Astrocyte of the cerebellum (primary cell): ENCODE results near the gene CLNK.

Source experiments
- DNase-seq: peaks from one replicate; pipeline ENCODE4 v3.0.0-alpha.2; 2011; ENCODE audit warnings: low read depth
- H3K4me3 ChIP-seq: 2 replicates; pipeline ENCODE4 v1.5.1; 2011; ENCODE audit warnings: mild to moderate bottlenecking, low read depth, low read length, moderate library complexity
- CTCF ChIP-seq: IDR thresholded peaks from 2 replicates; pipeline ENCODE4 v1.5.1; 2012; ENCODE audit warnings: low read length, low read depth, moderate library complexity, mild to moderate bottlenecking; ENCODE audit errors: missing control alignments
- in situ Hi-C: cut with HindIII; loops from 2 replicates; pipeline ENCODE4 v1.10.0; 2017; ENCODE audit warnings: low sequenced_read_pairs

CLNK gene

GRCh38 chr4:10480616-10481015, 204.0 kb downstream of the CLNK start:
- H3K4me3 ChIP-seq = no peak overlapping the region
- no peak for DNase-seq
- in situ Hi-C loops = no loop called here
- no peak for TF ChIP-seq CTCF

- DNase-seq = no peak
- in situ Hi-C loops = no loop called here
- H3K4me3 ChIP-seq = no peak overlapping the region
- TF ChIP-seq CTCF = no peak
These were observed 205.9 kb downstream of the CLNK start for GRCh38 chr4:10478621-10479020.

GRCh38 chr4:10470505-10470904, 214.1 kb downstream of the CLNK start:
- no peak for DNase-seq
- H3K4me3 ChIP-seq = no peak overlapping the region
- no peak for TF ChIP-seq CTCF
- in situ Hi-C loops = no loop called here

GRCh38 chr4:10466161-10466560, 218.4 kb downstream of the CLNK start:
- DNase-seq = no peak
- TF ChIP-seq CTCF = no peak
- in situ Hi-C loops = no loop called here
- H3K4me3 ChIP-seq = no peak overlapping the region

GRCh38 chr4:10462876-10463275, 221.7 kb downstream of the CLNK start:
- in situ Hi-C loops = no loop called here
- TF ChIP-seq CTCF = no peak
- no peak overlapping the region for H3K4me3 ChIP-seq
- DNase-seq = no peak

- peak overlapping the region; percentile 37 for H3K4me3 ChIP-seq
- in situ Hi-C loops = no loop called here
- no peak for DNase-seq
- no peak for TF ChIP-seq CTCF
These were observed 222.6 kb downstream of the CLNK start for GRCh38 chr4:10461850-10462400.
